T-helper 1 cell (primary cell): ENCODE measurements around the gene MPG.

Experiments
- DNase-seq, 5 donors: peaks; one replicate each; pipeline ENCODE4 v3.0.0-alpha.2; 2012 to 2020

Gene MPG

GRCh38 chr16:66309-67182 lies 11.5 kb upstream of the MPG start:
- no peak for DNase-seq

- DNase-seq: no peak
Observed at GRCh38 chr16:67183-67791, 10.7 kb upstream of the MPG start.

GRCh38 chr16:67884-68789 lies 9.9 kb upstream of the MPG start:
- DNase-seq: no peak

- no peak for DNase-seq
Observed at GRCh38 chr16:69181-69580, 8.8 kb upstream of the MPG start.

- no peak for DNase-seq
Observed at GRCh38 chr16:71210-71539, 6.8 kb upstream of the MPG start.

- no peak for DNase-seq
Observed at GRCh38 chr16:71540-72401, 6.3 kb upstream of the MPG start.

- DNase-seq: no peak
Observed at GRCh38 chr16:72561-73548, 5.2 kb upstream of the MPG start, which contains the start of gene RHBDF1. Gene RHBDF1, minus strand, starts transcription at chr16:72631. Its CDS starts 7,616 bp downstream, at chr16:65015.

GRCh38 chr16:74051-74746 lies 3.8 kb upstream of the MPG start:
- DNase-seq: no peak

GRCh38 chr16:74747-75334 lies 3.2 kb upstream of the MPG start:
- no peak for DNase-seq

- no peak for DNase-seq
Observed at GRCh38 chr16:75580-76501, 2.2 kb upstream of the MPG start.

GRCh38 chr16:76535-77272 lies 1.3 kb upstream of the MPG start:
- no peak for DNase-seq

- DNase-seq: peak in 2 of 5 donors; percentile 15 to 30
Observed at GRCh38 chr16:77273-77806, 685 bp upstream of the MPG start.

GRCh38 chr16:78444-79150 lies 572 bp downstream of the MPG start:
- no peak for DNase-seq

GRCh38 chr16:79151-80054 lies 1.4 kb downstream of the MPG start:
- DNase-seq: no peak

GRCh38 chr16:83060-83603 lies 5.1 kb downstream of the MPG start:
- no peak for DNase-seq
